Measurements from ENCODE around the gene FKBP9.
"Not testable (repeated sequence)": the region's sequence is repeated elsewhere in the genome, so short reads cannot be mapped to it uniquely, and the experiment has no call there.

FKBP9 gene

GRCh38 chr7:32957326-32958045 lies at the start of gene FKBP9:
Gene FKBP9 (plus strand): TSS chr7:32957440. CDS start chr7:32957574, 134 bp downstream.
- DNase-seq, result peak; percentile 62

GRCh38 chr7:32910195-32910594 lies 47.0 kb upstream of the FKBP9 start:
- DNase-seq, result no peak

- no peak for DNase-seq
These were observed 43.1 kb upstream of the FKBP9 start for GRCh38 chr7:32914184-32914583.

GRCh38 chr7:32915041-32915536 lies 42.2 kb upstream of the FKBP9 start:
- no peak for DNase-seq

- no peak for DNase-seq
These were observed 41.2 kb upstream of the FKBP9 start for GRCh38 chr7:32916006-32916405.

GRCh38 chr7:32916994-32917393 lies 40.2 kb upstream of the FKBP9 start:
- DNase-seq, result not testable (repeated sequence)

- DNase-seq, result no peak
These were observed 35.3 kb upstream of the FKBP9 start for GRCh38 chr7:32921896-32922295.

GRCh38 chr7:32928785-32929298 lies 28.4 kb upstream of the FKBP9 start:
- DNase-seq, result no peak

- DNase-seq, result no peak
These were observed 27.7 kb upstream of the FKBP9 start for GRCh38 chr7:32929430-32930143.

- no peak for DNase-seq
These were observed 26.9 kb upstream of the FKBP9 start for GRCh38 chr7:32930378-32930777.

GRCh38 chr7:32935558-32935957 lies 21.7 kb upstream of the FKBP9 start:
- DNase-seq, result no peak

GRCh38 chr7:32936689-32937088 lies 20.6 kb upstream of the FKBP9 start:
- DNase-seq, result no peak

- peak; percentile 70 for DNase-seq
These were observed 19.7 kb upstream of the FKBP9 start for GRCh38 chr7:32937344-32938174.

GRCh38 chr7:32941181-32941580 lies 16.1 kb upstream of the FKBP9 start:
- no peak for DNase-seq

- DNase-seq, result no peak
These were observed 15.4 kb upstream of the FKBP9 start for GRCh38 chr7:32941681-32942414.

GRCh38 chr7:32942415-32943251 lies 14.6 kb upstream of the FKBP9 start:
- peak; percentile 80 for DNase-seq

GRCh38 chr7:32943252-32944030 lies 13.8 kb upstream of the FKBP9 start:
- DNase-seq, result no peak

GRCh38 chr7:32947420-32947983 lies 9.7 kb upstream of the FKBP9 start:
- DNase-seq, result no peak

- no peak for DNase-seq
These were observed 9.0 kb upstream of the FKBP9 start for GRCh38 chr7:32948202-32948601.

GRCh38 chr7:32952876-32953275 lies 4.4 kb upstream of the FKBP9 start:
- no peak for DNase-seq

Measured in NCI-H1092 (cell line).